GM18870 (cell line): ENCODE results near the gene SLC17A5.
"Not testable (repeated sequence)": the region's sequence is repeated elsewhere in the genome, so short reads cannot be mapped to it uniquely, and the experiment has no call there.

Experiments
- ATAC-seq: cut with Tn5 transposase; IDR thresholded peaks from one replicate; pipeline ENCODE4 v1.9.1; 2021; ENCODE audit warnings: moderate library complexity; ENCODE audit not compliant: unreplicated experiment

SLC17A5 gene

DNA sequence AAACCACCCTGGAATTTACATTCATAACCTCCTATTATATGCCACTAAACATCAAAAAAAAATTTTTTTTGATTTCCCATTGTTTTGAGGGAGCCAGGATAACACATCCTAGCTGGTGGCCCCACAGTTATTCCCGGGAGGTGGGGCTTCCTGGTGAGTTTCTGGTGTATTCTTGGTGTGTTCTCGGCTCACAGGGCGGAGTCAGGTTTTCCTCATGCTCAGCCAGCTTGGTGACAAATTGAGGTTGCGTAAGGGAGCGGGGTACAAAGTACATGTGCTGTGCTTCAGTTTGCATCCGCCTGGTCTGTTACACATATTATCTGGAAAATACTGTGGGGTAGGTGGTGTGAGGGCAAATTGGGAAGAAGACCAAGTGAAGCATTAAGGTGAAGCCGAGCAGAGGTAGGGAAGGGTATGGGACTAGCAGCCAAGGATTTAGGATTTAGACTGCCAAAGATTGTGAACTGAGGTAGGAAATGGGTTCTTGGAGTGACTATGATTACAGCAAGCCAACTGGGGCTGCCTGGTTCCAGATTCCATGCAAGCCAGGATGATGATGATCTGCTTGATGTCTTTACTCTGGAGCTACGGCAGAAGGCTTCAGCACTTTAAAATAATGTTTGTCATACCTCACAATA, 86.7 kb downstream of the SLC17A5 start:
- no peak for ATAC-seq

DNA sequence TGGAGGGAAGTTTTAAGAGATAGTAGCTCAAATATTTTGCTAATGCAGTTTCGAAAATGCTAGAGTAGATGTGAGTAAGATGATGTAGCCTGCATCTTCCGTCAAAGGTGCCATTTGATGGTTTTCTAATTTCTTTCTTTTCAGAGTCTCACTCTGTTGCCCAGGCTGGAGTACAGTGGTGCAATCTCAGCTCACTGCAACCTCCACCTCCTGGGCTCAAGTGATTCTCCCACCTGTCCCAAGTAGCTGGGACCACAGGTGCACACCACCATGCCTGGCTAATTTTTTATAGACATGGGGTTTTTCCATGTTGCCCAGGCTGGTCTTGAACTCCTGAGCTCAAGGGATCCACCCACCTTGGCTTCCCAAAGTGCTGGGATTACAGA, 87.3 kb downstream of the SLC17A5 start:
- ATAC-seq: not testable (repeated sequence)

DNA sequence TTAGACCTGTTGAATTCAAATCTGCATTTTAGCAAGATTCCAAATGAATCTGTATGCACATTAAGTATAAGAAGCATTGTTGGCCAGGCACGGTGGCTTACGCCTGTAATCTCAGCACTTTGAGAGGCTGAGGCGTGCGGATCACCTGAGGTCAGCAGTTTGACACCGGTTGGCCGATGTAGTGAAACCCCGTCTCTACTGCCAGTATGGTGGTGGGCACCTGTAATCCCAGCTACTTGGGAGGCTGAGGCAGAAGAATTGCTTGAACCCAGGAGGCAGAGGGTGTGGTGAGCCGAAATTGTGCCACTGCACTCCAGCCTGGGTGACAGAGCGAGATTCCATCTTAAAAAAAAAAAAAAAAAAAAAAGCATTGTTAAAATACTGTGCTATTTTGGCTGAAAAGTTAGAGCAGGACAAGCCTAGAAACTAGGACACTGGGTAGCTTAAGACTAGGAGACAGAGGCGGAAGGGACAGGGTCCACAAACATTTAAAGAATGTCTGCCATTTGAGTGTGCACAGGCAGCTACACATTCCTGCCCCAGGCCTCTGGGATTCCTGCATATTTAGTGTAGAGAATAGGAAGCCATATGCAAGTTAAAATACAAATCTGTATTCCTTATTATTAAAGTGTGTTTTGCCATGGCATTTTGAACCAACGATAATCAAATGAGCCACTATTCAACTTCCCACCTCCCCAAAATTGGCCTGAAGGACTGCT, 87.9 kb downstream of the SLC17A5 start:
- ATAC-seq: no peak

DNA sequence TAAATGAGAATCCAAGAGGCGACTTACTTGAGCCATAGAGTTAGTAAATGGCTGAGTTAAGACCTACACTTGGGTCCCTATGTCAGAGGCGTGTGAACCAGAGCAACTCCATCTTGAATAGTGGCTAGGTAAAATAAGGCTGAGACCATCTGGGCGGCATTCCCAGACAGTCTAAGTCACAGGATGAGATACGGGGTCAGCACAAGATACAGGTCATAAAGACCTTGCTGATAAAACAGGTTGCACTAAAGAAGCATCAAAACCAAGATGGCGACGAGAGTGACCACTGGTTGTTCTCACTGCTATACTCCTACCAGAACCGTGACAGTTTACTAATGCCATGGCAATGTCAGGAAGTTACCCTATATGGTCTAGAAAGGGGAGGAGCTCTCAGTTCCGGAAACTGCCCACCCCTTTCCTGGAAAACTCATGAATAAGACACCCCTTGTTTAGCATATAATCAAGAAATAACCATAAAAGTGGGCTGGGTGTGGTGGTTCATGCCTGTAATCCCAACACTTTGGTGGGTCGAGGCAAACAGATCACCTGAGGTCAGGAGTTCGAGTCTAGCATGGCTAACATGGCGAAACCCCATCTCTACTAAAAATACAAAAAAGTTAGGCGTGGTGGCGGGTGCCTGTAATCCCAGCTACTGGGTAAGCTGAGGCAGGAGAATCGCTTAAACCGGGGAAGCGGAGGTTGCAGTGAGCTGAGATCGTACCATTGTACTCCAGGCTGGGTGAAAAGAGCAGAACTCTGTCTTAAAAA, 89.0 kb downstream of the SLC17A5 start:
- no peak for ATAC-seq

DNA sequence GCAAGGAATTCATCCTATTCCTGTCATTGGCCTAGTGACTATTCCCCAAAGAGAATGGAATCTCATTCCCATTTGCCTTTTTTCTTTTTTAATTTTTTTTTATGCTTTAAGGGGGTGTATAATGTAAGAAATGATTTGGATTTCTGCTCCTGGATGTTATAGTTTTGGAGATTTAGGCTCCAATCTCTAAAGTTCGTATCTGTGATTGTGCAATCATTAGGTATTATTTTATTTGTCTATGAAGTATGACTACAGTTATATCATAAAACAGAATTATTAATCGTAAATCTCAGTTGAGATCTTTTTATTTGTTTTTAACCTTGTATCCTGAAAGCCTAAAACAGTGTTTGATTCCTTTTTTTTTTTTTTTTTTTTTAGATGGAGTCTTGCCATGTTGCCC, 91.2 kb downstream of the SLC17A5 start:
- no peak for ATAC-seq

DNA sequence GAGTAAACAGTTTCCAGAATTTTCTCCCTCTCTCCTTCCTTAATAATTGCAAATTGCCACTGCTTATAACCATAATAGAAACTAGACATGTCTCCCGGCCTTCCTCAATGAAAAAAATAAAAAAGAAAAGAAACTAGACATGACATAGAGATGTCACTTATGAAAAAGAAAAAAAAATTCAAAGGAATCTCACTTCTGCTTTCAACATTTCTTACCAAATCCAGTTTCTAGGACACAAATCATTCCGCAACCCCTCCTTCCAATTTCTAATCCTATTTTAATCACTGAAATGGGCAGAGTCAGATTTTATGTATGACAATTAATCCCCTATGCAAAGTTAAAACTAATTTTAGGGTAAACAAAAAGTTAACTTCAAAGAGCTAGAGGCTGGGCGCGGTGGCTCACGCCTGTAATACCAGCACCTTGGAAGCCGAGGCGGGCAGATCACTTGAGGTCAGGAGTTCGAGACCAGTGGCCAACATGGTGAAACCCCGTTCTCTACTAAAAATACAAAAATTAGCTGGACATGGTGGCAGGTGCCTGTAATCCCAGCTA, 92.9 kb downstream of the SLC17A5 start:
- ATAC-seq: peak; percentile 65

DNA sequence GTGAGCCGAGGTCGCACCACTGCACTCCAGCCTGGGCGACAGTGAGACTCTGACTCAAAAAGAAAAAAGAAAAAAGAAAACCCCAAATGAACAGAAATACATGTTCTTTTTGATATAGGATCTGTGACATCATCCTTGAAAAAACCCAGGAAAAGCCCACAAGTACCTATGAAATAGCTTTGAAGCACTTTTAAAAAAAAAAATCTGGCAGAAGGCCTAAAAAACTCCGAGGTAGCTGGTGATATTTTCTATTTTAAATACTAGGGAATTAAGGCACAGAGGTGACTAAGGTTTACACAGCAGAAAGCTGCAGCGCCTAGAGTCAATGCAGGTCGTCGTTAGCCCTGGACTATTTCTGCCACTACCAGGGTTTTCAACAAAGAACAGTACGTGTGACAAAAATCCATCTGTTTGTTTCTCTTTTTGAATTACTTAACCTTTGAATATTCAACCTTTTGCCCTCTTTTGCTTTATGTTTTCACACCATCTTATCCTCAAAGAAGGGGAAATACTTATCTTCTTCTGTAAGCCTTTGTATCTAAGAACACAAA, 93.5 kb downstream of the SLC17A5 start:
- no peak for ATAC-seq

DNA sequence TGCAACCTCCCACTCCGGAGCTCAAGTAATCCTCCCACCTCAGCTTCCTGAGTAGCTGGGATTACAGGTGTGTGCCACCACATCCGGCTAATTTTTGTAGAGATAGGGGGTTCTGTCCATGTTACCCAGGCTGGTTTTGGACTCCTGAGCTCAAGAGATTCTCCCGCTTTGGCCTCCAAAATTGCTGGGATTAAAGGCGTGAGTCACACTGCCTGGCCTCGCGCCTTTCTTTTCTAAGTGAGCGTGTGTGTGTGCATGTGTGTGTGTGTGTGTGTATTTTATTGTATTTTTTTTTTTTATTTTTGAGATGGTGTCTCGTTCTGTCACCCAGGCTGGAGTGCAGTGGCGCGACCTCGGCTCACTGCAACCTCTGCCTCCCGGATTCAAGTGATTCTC, 94.4 kb downstream of the SLC17A5 start:
- ATAC-seq: not testable (repeated sequence)

DNA sequence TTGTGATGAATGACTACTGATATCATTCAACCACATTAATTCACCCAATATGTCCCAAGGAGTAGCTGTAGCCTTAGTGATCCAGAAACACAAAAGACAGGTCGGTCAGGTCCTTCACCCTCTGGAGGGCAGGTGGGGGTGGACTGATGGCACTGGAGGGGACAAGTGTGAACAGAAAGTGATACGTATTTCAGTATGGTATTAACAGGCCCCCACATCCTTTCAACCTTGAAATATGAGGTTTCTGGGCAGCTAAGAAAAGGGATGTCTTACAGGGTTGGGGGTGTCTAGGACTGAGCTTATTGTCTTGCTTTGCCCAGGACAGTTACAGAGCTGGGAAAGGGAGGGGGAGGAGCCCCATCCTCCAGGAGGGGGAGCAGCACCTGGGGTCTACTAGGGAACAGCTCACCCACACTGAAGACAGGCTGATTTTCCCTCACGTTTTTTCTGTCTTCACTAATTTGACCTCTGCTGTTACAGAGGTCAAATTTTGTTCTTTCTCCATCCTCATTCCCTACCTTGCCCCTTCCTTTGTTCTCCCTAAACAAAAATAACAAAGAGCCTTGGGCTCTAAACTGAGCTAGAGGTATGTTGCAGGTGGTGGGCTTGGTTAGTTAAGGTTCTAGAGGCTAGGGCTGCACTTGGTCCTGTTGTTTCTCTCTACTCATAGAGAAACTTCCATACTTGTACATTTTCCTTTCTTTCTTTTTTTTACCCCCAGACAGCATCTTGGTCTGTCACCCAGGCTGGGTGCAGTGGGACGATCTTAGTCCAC, 95.0 kb downstream of the SLC17A5 start:
- peak; percentile 39 for ATAC-seq

DNA sequence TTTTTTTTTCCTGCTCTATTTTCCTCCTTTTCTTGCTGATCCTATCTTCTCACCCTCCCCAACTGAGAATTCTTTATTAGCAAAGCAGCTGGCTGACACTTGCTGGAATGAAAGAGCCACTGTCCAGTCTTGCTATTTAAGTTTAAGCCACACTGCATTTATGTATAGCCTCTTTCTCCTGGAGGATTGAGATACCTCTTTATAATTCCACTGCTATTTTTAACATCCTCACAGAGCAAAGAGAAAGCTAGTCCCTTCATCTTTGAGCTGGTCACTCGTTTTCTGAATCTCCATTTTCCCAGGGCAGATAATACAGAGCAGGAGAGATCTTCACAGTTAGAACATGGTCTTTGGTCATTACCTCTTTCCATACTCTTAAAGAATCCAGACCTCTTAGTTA, 97.0 kb downstream of the SLC17A5 start:
- ATAC-seq: no peak

DNA sequence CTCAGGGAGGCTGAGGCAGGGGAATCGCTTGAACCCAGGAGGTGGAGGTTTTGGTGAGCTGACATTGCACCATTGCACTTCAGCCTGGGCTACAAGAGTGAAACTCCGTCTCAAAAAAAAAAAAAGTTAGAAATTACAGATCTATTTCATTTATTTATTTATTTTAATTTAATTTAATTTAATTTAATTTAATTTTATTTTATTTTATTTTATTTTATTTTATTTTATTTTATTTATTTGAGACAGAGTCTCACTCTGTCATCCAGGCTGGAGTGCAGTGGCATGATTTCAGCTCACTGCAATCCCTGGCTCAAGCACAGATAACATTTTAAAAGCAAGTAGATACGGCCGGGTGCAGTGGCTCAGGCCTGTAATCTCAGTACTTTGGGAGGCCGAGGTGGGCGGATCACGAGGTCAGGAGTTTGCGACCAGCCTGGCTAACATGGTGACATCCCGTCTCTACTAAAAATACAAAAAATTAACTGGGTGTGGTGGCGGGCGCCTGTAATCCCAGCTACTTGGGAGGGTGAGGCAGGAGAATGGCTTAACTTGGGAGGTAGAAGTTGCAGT, 98.3 kb downstream of the SLC17A5 start:
- not testable (repeated sequence) for ATAC-seq

DNA sequence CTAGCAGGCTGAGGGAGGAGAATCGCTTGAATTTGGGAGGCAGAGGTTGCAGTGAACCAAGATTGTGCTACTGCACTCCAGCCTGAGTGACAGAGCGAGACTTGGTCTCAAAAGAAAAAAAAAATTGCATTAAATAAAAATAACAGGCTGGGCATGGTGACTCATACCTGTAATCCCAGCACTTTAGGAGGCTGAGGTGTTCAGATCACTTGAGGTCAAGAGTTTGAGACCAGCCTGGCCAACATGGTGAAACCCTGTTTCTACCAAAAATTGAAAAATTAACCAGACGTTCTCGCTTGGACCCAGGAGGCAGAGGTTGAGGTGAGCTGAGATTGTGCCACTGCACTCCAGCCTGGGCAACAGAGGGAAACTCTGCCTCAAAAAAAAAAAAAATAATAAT, 102.7 kb downstream of the SLC17A5 start:
- ATAC-seq: not testable (repeated sequence)

DNA sequence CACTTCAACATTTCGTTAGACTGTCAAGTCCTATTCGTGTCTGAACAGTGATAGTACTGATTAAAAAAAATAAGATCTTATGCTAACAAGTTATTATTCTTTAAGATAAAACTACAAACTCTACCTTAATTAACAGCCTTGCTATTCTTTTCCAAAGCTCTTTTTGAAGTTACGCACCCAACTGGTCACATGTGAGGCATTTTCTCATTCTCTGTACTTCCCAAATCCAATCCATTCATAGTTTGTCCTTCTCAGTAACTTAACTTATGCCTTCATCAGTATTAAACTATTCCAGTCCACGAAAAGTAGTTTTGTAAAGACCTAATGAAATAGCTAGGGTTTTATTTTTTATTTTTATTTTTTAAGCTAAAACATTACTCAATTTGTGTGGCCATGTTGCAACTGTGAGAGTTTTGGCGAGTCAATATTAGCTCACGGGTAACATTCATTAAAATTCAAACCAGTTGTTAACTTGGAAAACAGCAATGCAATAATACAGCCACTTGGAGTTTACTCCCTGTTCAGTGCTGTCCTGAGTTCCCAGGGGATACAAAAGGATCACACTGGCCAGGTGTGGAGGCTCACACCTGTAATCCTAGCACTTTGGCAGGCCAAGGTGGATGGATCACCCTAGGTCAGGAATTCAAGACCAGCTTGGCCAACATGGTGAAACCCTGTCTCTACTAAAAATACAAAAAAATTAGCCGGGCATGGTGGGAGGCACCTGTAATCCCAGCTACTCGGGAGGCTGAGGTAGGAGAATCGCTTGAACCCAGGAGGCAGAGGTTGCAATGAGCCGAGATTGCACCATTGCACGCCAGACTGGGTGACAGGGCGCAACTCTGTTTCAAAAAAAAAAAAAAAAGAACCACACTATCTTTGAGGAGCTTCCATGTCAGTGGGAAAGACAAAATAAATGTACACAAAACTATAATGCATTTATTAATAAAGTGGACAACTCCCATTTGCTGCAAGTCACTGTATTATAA, 105.0 kb downstream of the SLC17A5 start:
- ATAC-seq: no peak

DNA sequence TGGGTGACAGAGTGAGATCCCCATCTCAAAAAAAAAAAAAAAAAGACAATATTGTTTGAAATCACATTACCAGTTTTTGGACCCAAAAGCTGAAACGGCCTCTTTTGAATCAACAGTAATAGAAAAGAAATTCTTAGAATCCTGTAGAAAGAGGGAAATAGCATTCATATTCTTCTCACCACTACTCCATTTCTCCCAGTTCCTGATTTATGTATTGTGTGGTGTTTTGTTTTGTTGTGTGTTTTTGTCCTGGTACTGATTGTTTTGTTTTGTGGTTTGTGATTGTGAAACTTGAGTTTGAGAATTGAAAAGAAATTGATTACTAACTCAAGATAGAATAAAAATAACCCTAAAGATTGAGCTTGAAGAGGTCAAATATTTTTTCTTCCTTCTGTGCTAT, 106.8 kb downstream of the SLC17A5 start:
- ATAC-seq: no peak
